Measurements from ENCODE around the gene ARID5B.

The ARID5B gene

DNA sequence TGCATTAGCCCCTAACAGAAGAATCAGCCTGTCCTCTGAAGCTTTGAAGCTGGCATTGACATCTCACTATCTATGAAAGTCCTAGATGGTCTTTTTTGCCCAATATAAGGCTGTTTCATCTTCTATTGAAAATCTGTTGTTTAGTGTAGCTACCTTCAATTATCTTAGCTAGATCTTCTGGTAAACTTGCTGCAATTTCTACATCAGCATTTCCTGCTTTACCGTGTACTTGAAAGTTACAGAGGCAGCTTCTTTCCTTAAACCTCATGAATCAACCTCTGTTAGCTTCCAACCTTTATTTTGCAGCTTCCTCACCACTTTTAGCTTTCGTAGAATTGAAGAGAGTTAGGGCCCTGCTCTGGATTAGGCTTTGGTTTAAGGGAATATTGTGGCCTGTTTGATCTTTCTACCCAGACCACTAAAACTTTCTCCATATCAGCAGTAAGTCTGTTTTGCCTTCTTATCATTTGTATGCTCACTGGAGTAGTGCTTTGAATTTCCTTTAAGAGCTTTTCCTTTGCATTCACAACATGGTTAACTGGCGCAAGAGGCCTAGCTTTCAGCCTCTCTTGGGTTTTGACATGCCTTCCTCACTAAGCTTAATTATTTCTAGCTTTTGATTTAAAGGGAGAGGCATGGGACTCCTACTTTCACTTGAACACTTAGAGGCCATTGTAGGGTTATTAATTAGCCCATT is 32.5 kb downstream of the ARID5B start:
- in situ Hi-C loops (cut with MboI; ENCODE audit: low sequenced_read_pairs) = no loop called here

DNA sequence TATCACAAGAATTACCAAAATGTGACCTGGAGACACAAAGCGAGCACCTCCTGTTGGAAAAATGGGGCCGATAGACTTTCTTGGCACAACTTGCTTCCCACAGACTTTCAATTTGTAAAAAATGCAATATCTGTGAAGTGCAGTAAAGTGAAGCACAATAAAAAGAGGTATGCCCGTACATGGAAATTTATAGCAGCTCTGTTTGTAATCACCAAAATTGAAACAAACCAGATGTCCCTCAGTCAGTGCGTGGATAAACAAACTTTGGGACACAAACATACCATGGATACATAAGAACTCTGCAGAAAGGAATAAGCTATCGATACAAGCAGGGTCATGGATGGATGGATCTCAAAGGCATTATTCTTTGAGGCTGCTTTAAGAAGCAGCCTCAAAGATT is 33.6 kb downstream of the ARID5B start:
- in situ Hi-C loops (cut with MboI; ENCODE audit: low sequenced_read_pairs) = no loop called here

DNA sequence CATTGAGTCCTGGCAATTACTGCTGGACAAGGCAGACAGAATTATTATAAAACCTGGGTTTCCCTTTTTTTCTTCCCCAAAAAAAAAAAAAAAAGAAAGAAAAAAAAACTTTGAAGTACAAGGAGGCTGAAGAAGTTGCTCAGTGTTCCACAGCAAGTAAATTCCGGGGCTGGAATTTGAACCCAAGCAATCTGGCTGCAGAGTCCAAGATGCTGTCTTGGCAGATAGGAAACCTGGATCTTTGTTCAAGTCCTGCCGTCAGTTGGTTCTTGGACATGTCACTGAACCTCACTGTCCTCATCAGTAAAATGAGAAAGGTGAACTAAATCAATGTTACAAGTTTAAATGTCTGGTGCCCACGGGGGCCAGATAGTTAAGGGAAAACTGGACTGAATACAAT is 35.3 kb downstream of the ARID5B start:
- in situ Hi-C loops (cut with MboI; ENCODE audit: low sequenced_read_pairs) = no loop called here

DNA sequence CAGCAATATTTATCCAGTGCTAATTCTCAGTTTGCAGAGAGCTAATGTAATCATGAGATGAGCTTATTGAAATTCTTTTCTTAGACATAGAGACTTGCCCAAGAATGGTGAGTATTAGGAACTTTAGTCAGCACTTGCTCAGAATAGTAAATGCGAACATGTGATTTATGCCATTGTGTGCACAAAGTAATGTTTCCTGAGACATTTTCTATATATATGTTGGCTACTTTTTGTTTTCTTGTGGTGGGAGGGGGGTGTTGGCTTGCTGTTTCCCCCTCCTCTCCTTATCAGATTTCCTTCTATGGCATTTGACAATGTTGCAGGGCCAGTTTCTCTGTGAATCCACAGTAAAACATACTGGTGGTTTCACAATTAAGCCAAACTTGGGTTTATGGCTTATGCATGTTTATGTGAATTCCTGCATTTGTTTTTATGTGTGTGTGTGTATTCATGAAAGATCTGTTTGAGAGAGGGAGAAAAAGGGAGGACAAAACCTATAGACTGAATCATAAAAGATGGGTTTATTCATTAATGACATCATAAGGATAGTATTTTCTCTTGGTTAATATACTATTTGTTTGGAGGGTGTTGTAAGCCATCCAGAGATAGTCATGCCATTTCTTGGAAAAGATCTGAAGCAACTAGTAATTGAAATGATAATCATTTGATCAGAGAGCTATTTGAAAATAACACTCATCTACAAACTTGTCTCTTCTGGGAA is 36.3 kb downstream of the ARID5B start:
- in situ Hi-C loops (cut with MboI; ENCODE audit: low sequenced_read_pairs) = no loop called here

DNA sequence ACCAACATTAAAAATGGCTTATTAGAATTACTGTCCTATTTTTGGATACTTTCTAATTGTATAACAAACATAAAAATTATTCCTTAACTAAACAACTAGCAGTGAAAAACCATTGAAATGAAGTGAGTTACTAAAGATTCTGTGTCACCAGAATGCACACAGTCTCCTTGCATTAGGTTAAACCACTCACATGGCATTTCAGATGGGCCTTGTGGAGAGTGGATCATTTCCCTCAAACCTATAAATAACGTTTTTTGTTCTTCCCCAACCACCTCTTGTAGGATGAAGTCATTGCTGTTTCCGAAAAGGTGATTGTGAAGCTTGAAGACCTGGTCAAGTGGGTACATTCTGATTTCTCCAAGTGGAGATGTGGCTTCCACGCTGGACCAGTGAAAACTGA is 38.4 kb downstream of the ARID5B start:
- in situ Hi-C loops (cut with MboI; ENCODE audit: low sequenced_read_pairs) = no loop called here

DNA sequence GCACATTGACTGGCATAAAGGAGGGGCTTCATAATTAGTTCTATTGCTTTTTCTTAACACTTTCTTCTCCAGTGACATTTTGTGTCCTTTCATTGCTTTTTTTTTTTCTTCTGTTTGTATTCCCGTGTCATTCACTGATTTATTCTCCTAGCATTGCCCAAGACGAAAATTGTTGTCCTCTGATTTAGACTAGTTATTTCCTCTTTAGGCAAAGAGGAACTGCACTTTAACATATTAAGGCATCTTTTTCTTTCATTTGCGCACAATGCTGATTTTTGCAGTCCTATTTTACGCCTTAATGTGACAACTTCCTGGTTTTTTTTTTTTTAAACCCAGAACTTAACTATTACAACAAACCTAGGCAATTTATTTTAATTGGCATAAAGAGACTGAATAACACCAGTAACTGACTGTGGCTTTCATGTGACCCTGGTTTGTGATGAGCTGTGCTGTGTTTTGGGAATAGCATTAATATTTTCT is 39.7 kb downstream of the ARID5B start:
- in situ Hi-C loops (cut with MboI; ENCODE audit: low sequenced_read_pairs) = no loop called here

DNA sequence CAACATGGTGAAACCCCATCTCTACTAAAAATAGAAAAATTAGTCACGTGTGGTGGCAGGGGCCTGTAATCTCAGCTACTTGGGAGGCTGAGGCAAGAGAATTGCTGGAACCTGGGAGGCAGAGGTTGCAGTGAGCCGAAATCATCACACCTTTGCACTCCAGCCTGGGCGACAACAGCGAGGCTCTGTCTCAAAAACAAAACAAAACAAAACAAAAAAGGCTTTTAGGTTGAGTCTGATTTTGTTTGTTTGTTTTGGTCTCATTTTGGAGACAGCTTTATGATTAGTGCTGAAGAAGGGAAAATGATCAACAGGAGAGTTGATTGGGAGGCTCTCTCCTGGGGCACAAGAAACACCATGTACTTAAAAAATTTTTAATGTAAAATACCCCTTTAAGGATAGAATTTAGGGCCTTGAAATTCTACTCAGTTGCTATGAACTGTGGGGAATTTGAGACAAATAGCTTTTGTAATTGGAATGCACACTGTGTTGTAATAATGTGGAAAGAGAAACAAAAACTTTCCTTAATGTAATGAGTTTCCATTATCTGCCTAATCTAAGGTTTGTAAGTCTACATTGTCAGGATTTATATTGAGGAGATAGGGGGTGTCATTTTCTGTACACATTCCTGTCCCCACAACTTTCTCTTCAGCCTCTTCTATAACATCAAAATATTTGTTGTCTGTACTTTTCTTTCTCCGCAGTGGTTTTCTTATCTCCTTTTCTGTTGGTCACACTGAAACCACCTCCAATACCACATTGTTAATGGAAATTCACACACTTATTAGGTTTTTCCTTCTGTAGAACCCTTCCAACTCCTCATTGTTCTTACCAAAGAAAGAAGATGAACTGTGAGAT is 41.3 kb downstream of the ARID5B start:
- in situ Hi-C loops (cut with MboI; ENCODE audit: low sequenced_read_pairs) = no loop called here

DNA sequence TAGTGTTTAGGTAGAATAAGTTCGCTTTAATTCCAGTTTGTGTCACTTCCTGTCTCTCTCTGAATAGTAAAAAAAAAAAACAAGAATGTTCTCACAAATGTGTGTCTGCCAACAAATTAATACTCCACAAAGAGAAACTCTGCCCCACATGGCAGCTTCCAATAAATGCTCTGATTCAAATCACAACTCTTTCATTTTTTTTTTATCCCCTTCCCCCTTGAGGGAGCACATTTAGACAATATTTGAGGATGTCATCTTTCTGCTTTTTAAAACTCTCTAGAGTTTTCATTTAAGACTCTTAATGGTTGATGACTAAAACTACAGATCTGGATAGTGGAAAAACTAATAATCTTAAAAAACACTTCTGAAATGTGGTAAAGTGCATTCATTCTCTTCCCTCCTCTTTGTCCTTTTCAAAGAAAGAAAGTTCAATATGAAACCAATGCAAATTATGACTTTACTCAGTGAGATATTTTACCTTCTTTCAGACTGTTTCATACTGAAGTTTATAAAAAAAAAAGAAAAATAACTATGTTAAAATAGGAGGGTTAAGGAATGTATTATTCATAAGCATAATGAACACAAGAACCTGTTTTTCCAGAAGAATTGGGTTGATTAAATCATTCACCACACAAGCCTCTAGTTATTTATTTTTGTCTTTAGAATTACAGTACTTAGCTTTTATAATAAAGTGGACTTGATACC is 42.3 kb downstream of the ARID5B start:
- in situ Hi-C loops (cut with MboI; ENCODE audit: low sequenced_read_pairs) = no loop called here

DNA sequence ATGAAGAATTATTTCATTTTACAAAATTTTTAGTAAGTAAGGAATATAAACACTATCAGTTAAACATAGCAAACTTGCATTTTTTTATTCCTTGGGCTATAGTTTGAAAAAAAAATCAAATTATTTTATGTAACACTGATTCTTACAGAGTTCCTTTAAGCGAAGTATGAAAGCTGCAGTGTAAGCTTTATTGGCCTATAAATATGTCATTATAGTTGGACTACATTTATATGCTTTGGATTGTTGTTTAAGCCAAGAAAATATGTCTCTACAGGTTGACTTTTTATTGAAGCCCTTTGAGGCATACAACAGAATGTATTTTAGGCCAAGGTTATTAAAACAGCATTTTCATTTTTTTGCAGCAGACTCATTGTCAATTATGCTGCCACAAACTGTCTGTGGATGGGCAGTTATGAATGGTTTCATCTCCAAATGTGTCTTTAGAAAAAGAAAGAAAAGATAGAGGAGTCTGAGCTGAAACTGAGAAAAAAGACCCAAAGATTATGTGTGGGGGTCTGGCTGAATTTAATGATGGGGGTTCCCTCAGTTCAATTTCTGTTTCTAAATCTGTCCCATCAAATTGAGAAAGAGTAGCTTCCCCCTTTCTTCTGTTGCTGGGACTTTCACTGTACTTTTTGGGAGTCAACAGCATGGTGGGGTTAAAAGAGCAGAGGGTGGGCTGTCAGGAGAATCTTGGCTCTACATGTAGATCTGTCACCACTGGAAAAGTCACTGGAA is 43.1 kb downstream of the ARID5B start:
- in situ Hi-C loops (cut with MboI; ENCODE audit: low sequenced_read_pairs) = no loop called here

DNA sequence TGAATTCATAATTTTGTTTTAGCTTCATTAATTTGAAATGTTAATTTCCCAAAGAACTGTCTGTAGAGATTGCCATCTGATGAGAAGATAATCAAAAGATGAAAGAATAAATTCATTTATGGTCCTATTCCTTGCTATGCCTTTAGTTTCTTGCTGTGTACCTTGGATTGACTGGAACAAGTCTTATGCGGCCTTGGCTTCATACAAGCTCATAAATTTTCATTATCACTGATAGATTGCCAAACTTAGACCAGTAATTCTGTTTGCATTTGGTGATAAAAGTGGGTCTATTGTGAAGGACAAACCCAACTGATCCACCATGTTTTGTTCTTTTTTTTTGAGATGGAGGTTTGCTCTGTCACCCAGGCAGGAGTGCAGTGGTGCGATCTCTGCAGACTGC is 48.2 kb downstream of the ARID5B start:
- in situ Hi-C loops (cut with MboI; ENCODE audit: low sequenced_read_pairs) = no loop called here

DNA sequence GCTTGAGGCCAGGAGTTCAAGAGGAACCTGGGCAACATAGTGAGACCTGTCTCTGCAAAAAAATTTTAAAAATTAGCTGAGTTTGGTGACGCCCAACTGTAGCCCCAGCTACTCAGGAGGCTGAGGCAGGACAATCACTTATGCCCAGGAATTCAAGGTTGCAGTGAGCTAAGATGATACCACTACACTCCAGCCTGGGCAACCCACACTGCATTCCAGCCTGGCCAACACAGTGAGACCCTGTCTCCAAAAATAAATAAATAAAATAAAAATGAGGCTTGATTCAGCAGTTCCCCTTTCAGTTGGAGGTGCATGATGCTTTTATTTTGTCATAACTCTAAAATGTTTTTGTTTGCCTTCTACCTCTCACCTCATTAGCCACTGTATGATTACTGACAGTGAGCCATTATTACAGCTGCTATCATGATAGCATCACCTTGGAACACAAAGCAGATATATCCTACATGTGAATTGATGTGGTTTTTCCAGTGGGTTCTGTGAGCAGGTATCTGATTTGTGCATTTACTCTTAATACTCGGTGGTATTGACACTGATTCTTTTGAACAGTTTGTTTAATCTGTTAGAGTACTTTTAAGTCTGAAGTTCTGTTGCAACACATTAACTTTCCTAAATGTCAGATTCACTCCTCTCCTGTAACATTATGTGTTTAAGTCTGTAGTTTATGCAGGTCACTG is 49.1 kb downstream of the ARID5B start:
- in situ Hi-C loops (cut with MboI; ENCODE audit: low sequenced_read_pairs) = no loop called here

DNA sequence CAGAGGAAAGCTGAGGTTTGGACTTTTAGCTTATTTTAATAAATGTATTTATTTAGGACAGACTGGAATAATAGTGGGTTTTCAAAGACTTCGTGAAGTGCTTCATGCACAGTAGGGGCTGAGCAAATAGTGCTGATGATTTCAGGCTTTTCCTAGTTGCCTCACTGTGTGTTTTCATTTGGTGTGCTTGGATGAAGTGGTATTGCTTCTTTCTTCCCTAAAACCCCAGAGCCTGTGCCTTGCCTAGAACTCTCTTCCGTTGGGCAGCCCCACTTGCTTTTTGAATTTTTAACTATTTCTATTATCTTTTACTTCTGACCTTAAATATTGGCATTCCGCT is 49.6 kb downstream of the ARID5B start:
- in situ Hi-C loops (cut with MboI; ENCODE audit: low sequenced_read_pairs) = no loop called here

DNA sequence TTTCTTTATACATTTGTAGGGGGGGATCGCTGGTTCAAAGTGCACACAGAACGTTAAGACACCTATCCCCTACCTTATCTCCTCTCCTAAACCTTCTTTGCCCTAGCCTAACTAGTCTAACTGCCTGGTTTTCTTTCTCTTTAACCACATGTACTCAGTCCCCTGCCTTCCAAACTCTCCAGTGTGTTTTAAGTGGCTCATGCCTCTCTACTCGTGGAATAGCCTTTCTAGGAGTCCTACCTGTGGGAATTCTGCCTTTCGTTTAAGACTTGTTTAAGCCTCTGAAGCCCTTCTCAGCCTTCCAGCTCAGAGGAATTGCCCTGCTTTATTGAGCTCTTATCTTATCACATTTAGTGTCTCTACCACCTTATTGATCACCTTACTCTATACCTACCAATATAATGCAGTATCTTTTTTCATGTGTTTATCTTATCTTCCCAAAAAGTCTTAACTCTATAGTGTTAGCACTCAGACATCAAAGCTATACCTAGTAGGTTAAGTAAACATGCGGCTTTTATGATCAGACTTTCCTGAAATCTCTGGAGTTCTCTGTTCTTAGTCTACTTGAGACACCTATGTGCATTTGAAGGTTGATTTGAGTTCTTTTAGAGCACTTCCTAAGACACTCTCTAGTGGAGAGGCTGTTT is 50.7 kb downstream of the ARID5B start:
- in situ Hi-C loops (cut with MboI; ENCODE audit: low sequenced_read_pairs) = no loop called here

DNA sequence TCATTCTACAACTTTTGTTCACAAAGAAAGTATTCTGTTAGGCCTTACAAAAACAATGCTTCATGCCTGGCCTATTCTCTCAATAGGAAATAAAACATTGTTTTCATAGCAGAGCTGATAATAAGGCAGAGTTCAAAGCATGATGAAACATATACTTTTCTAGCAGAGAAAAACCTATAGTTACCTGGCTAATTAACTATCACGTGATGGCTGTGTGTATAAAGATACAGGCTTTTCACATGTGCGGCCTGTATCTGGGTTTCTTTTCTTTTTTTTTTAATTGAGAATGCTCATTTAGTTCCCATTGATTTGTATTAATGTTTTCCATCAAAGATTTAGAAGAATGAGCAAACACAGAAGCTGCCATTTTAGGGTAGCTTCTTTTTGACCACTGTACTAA is 51.7 kb downstream of the ARID5B start:
- in situ Hi-C loops (cut with MboI; ENCODE audit: low sequenced_read_pairs) = no loop called here

DNA sequence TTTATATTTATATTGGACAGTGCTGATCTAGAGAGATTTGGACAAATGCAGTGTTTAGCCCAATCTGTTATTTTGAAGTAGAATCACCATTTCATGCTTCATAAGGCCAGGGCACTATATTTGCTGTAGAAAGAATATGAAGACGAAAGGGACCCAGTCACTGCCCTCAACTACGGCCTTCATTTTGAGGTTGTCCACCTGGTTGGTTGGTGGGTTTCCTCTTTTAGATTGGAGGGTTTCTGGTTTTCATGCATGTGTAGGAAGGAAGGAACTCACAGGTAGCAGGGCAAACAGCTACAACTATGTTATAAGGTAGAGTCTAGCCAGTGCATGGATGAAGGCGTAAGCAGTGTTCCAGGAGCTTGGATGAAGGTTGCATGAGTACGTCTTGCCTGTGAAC is 56.3 kb downstream of the ARID5B start:
- in situ Hi-C loops (cut with MboI; ENCODE audit: low sequenced_read_pairs) = no loop called here

DNA sequence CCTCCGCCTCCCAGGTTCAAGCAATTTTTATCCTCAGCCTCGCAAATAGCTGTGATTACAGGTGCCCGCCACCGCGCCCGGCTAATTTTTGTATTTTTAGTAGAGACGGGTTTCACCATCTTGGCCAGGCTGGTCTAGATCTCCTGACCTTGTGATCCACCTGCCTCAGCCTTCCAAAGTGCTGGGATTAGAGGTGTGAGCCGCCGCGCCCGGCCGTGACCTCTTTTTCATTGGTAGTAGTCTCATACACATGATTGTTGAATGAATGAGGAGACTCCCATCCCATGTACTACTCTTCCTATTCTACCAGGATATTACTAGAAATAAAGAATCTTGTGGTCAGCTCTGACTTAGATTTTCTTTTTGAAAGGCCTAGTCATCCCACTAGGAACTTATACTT is 56.8 kb downstream of the ARID5B start:
- in situ Hi-C loops (cut with MboI; ENCODE audit: low sequenced_read_pairs) = no loop called here

DNA sequence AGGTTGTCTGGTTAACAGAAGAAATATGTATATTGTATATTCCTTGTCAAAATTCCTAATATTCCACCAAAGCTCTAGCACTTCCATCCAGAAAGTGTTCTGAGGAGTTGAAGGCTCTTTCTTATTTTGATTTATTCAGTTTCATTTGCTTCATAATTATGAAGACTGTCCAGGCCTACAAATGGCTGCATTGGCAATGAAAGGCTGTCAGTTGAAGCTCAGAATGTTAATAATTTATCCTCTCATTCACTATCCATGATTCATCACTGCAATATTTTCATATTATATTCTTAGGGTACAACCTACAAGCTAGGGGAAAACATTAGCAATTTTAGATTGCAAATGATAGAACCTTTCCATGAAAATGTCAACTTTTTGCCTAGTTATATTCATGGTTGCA is 57.3 kb downstream of the ARID5B start:
- in situ Hi-C loops (cut with MboI; ENCODE audit: low sequenced_read_pairs) = no loop called here

DNA sequence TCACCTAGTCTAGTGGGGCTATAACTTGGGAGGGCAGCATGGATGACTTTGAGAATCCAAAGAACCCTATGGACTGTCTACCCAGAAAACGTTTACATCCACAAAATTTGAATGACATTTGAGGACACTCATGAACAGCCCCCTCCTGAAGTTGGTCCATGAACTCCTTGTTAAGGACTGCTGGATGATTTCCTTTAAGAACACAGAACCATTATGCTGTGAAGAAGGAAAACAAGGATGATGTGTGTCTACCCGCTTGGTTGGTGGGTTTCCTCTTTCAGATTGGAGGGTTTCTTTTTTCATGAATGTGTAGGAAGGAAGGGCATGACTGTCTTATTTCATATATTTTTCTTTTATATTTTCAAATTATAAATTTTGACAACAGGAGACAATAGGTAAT is 58.3 kb downstream of the ARID5B start:
- in situ Hi-C loops (cut with MboI; ENCODE audit: low sequenced_read_pairs) = no loop called here

DNA sequence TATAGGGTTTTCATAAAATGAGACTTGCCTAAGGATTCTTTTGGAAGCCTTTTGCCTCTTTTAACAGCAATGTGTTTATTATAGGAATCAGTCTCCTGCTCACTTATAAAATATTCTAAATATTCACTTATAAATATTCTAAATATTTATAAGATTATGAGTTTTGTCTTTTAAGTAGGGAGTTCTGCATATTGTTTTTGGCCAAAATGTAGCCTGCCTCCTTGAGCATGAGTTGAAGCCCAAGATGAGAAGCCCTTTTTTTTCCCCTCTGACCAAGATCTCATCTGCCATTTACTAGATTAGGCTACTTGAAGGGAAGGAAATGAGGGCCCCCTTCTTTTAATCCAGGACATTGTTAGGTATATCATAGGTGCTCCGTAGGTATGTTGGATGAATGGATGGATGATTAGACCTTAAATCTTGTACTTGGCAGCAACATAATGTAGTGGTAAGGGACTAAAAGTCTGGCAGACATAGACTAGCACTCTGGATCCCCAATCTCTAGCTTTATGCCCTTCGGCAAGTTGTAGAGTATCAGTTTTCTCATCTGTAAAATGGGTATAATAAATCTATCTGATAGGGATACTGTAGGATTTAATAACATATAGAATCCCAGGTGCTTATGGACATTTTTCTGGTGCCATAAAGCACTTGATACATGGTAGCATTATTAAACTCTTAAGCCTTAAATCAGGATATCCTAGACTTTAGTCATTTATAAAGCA is 59.1 kb downstream of the ARID5B start:
- in situ Hi-C loops (cut with MboI; ENCODE audit: low sequenced_read_pairs) = no loop called here

Measured in HL-60/S4 treated with retinoic acid at 250 ng/mL for 4 days and 3 days (cell line).